Colonic mucosa (tissue), 4 donors: ENCODE data around the gene PHF14. TPM values are rescaled to one million over a fixed set of nuclear protein-coding genes. Genes with fewer than 3 reads are reported as not detected.

Experiments used
- DNase-seq: peaks from one replicate; pipeline ENCODE4 v3.0.0-alpha.2; 2020
- H3K27ac ChIP-seq: fragments of 200-600 bp; one replicate; pipeline ENCODE4 v1.8.0; 2021
- H3K27me3 ChIP-seq: fragments of 200-600 bp; one replicate; pipeline ENCODE4 v1.8.0; 2021
- H3K36me3 ChIP-seq: fragments of 200-600 bp; one replicate; pipeline ENCODE4 v1.8.0; 2021
- H3K4me1 ChIP-seq: fragments of 200-600 bp; one replicate; pipeline ENCODE4 v1.8.0; 2021; ENCODE audit warnings: mild to moderate bottlenecking
- H3K4me3 ChIP-seq: fragments of 200-600 bp; one replicate; pipeline ENCODE4 v1.8.0; 2021
- H3K9ac ChIP-seq, 2 donors: one replicate each; pipeline ENCODE4 v1.7.0; 2013; ENCODE audit warnings: control low read depth in 2 of 2, low read depth in 2 of 2, low read length in 2 of 2
- H3K9me3 ChIP-seq: fragments of 200-600 bp; one replicate; pipeline ENCODE4 v1.8.0; 2021
- CTCF ChIP-seq: fragments of 200-600 bp; IDR thresholded peaks from one replicate; pipeline ENCODE4 v1.8.0; 2022; ENCODE audit warnings: antibody characterized with exemption, mild to moderate bottlenecking
- intact Hi-C: fragments of 100-400 bp; cut with DNase I; formaldehyde crosslinking; loops from one replicate; pipeline ENCODE4 v1.14.1; 2022
- total RNA-seq, 2 donors: library from RNA; stranded (reverse); fragmentation: NEBNext Ultra II Directional in 1 of 2; extraction: Animal tissue kit (Norgen Biotek cat#: 25700) in 1 of 2; gene quantifications; one replicate each; pipeline ENCODE4 v1.2.1, GENCODE V29; 2021
- donor health status: healthy.
- donor health status: DM: no; HTN: no; CAD: no.
- donor health status: DM: no; HTN: no; CAD: no.

The PHF14 gene
- total RNA-seq, 2 donors from 2014 or later = 25.8 to 28.5 TPM

DNA sequence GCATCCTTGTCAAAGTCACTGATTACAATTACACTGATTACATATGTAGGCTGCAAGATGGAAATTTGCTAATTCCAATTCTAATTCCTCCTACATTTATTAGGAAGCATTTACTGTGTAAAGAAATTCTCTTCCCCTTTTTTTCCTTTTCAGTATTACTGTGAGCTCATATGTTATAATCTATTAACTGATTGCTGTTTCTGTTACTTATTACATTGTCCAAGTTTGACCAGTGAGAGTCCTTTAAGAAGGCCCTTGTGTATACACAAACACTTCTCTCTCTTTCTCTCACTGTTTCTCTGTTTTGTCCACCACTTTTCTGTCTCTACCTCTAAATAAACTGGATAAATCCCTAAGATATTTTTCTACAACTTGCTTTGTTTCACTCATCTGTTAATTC is 31.5 kb downstream of the PHF14 start:
- Histone ChIP-seq H3K4me3 (no peak overlapping the region), H3K4me1 (no peaks in the 10 kb centered on the region), H3K36me3 (no peaks in the 10 kb centered on the region), H3K9me3 (no peaks in the 10 kb centered on the region), H3K27ac (no peak overlapping the region), H3K9ac (no peak overlapping the region), H3K27me3 (no peaks in the 10 kb centered on the region)
- DNase-seq = no peak
- TF ChIP-seq CTCF = no peak
- intact Hi-C loops = no loop called here

DNA sequence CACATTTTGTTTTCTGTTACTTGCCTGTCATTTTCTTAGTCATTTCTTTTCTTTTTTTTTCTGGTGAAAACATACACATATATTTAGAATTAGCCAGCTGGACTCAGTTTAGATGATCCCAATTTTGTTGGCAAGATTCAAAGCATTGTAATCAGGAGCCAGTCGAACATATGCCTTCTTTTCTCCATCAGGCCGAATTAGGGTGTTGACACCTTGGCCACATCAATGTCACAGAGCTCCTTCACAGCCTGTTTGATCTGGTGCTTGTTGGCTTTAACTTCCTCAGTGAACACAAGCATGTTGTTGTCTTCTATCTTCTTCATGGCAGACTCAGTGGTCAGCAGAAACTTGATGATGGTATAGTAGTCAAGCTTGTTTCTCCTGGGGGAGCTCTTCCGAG is 32.6 kb downstream of the PHF14 start:
- Histone ChIP-seq H3K9ac (no peak overlapping the region), H3K9me3 (no peaks in the 10 kb centered on the region), H3K4me3 (no peak overlapping the region), H3K36me3 (no peaks in the 10 kb centered on the region), H3K27me3 (no peaks in the 10 kb centered on the region), H3K27ac (no peak overlapping the region), H3K4me1 (no peaks in the 10 kb centered on the region)
- intact Hi-C loops = no loop called here
- no peak for TF ChIP-seq CTCF
- no peak for DNase-seq

DNA sequence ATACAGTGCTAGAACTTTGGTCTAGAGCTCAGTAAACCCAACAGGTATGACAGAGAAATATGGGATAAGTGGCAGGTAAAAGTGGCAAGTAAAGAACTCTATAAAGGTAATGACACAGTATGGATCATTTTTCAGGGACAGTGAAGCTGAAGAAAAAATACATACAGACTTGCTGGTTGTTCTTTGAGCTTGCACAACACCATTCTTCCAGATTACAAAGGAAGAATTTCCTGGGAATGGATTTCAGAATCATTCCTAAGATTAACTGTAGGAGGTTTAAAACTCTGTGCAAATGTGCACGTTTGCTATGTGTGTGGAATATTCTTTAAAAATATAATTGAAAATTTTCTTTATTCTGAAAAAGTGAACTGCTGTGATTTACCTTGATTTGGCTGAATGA is 36.0 kb downstream of the PHF14 start:
- no peak for DNase-seq
- intact Hi-C loops = no loop called here
- H3K9me3 ChIP-seq = no peaks in the 10 kb centered on the region
- TF ChIP-seq CTCF = no peak
- H3K4me1 ChIP-seq = no peaks in the 10 kb centered on the region
- H3K36me3 ChIP-seq = no peaks in the 10 kb centered on the region
- no peak overlapping the region for H3K27ac ChIP-seq
- H3K4me3 ChIP-seq = no peak overlapping the region
- no peak overlapping the region for H3K9ac ChIP-seq
- H3K27me3 ChIP-seq = no peaks in the 10 kb centered on the region

GRCh38 chr7:11021468-11021867 is 47.8 kb downstream of the PHF14 start:
- Histone ChIP-seq H3K9me3 (no peaks in the 10 kb centered on the region), H3K27ac (no peak overlapping the region), H3K9ac (no peak overlapping the region), H3K4me3 (no peak overlapping the region), H3K36me3 (no peaks in the 10 kb centered on the region), H3K27me3 (no peaks in the 10 kb centered on the region), H3K4me1 (no peaks in the 10 kb centered on the region)
- intact Hi-C loops = no loop called here
- DNase-seq = no peak
- TF ChIP-seq CTCF = no peak

- Histone ChIP-seq H3K36me3 (no peaks in the 10 kb centered on the region), H3K4me1 (no peaks in the 10 kb centered on the region), H3K27me3 (no peaks in the 10 kb centered on the region), H3K9me3 (no peaks in the 10 kb centered on the region), H3K4me3 (no peak overlapping the region), H3K9ac (no peak overlapping the region), H3K27ac (no peak overlapping the region)
- intact Hi-C loops = no loop called here
- TF ChIP-seq CTCF = no peak
- DNase-seq = no peak
These were observed 53.0 kb downstream of the PHF14 start for GRCh38 chr7:11026452-11027359.
